ENCODE results near the gene NDST4.

NDST4 gene

GRCh38 chr4:114782415-114783214 lies 330.8 kb downstream of the NDST4 start:
- peak; percentile 82 for DNase-seq

GRCh38 chr4:114780205-114780604 lies 333.2 kb downstream of the NDST4 start:
- DNase-seq = peak; percentile 46
